Keratinocyte (primary cell): ENCODE data around the gene ZNF76. TPM values are rescaled to one million over a fixed set of nuclear protein-coding genes. Genes with fewer than 3 reads are reported as not detected.
A peak's percentile ranks its signal among the peaks of the same experiment; 100 is the strongest.

Experiments
- DNase-seq: peaks from one replicate; pipeline ENCODE4 v3.0.0-alpha.2; 2011; ENCODE audit warnings: low read depth, missing footprints, low spot score
- FAIRE-seq: peaks from 2 replicates; lab custom pipeline; 2011; peaks lifted over from hg19 to GRCh38; lab: Jason Lieb, UNC
- H2AFZ ChIP-seq: 2 replicates; pipeline ENCODE4 v1.6.0; 2012; ENCODE audit warnings: low read length, control low read depth, inconsistent platforms; ENCODE audit not compliant: control insufficient read depth
- H3K27ac ChIP-seq: 2 replicates; pipeline ENCODE4 v1.5.1; 2011; ENCODE audit warnings: low read length; ENCODE audit not compliant: control insufficient read depth, insufficient read depth
- H3K27me3 ChIP-seq: 3 replicates; pipeline ENCODE4 v1.6.0; 2011; ENCODE audit warnings: low read length; ENCODE audit not compliant: control insufficient read depth, insufficient read depth; ENCODE audit errors: extremely low read depth
- H3K36me3 ChIP-seq, 2 experiments: 2 replicates in 1 of 2; 3 replicates in 1 of 2; pipeline ENCODE4 v1.5.1; 2011; ENCODE audit warnings: low read length in 2 of 2, mild to moderate bottlenecking in 1 of 2; ENCODE audit not compliant: control insufficient read depth in 2 of 2, insufficient read depth in 2 of 2; ENCODE audit errors: extremely low read depth in 1 of 2
- H3K4me1 ChIP-seq: 3 replicates; pipeline ENCODE4 v1.5.1; 2011; ENCODE audit warnings: low read length; ENCODE audit not compliant: control insufficient read depth, insufficient read depth; ENCODE audit errors: extremely low read depth
- H3K4me2 ChIP-seq: 3 replicates; pipeline ENCODE4 v1.6.0; 2011; ENCODE audit warnings: low read depth, low read length; ENCODE audit not compliant: control insufficient read depth, insufficient read depth; ENCODE audit errors: extremely low read depth
- H3K4me3 ChIP-seq, 3 experiments: fragments of 200-600 bp in 1 of 3; sonication (generic) in 1 of 3; 2 replicates in 2 of 3; 3 replicates in 1 of 3; pipeline ENCODE4 v1.5.1; 2011 to 2016; ENCODE audit warnings: low read length in 3 of 3, mild to moderate bottlenecking in 3 of 3, control low read depth in 2 of 3, inconsistent platforms in 1 of 3, low read depth in 1 of 3, mixed read lengths in 1 of 3, mixed run types in 1 of 3, moderate library complexity in 1 of 3; ENCODE audit not compliant: control insufficient read depth in 2 of 3, insufficient read depth in 2 of 3; ENCODE audit errors: extremely low read depth in 1 of 3
- H3K79me2 ChIP-seq: 2 replicates; pipeline ENCODE4 v1.6.0; 2012; ENCODE audit warnings: low read length; ENCODE audit not compliant: control insufficient read depth, insufficient read depth
- H3K9ac ChIP-seq: 3 replicates; pipeline ENCODE4 v1.6.0; 2011; ENCODE audit warnings: low read length; ENCODE audit not compliant: control insufficient read depth, insufficient read depth; ENCODE audit errors: extremely low read depth
- H3K9me1 ChIP-seq: 3 replicates; pipeline ENCODE4 v1.6.0; 2011; ENCODE audit warnings: low read length; ENCODE audit not compliant: control insufficient read depth, insufficient read depth; ENCODE audit errors: extremely low read depth
- H3K9me3 ChIP-seq: 2 replicates; pipeline ENCODE4 v1.5.1; 2012; ENCODE audit warnings: low read depth, low read length; ENCODE audit not compliant: control insufficient read depth
- H4K20me1 ChIP-seq: 3 replicates; pipeline ENCODE4 v1.6.0; 2011; ENCODE audit warnings: low read length; ENCODE audit not compliant: control insufficient read depth, insufficient read depth; ENCODE audit errors: extremely low read depth
- EZH2 ChIP-seq: IDR thresholded peaks from one replicate; pipeline ENCODE4 v1.6.1; 2012; ENCODE audit warnings: inconsistent platforms, mild to moderate bottlenecking, low read length, moderate library complexity
- dilution Hi-C: fragments of 300-500 bp; cut with MboI; formaldehyde crosslinking; loops from one replicate; pipeline ENCODE4 v1.7.0; 2020; ENCODE audit warnings: low sequenced_read_pairs; ENCODE audit not compliant: extremely low pct_ligation_motif_present
- polyA plus RNA-seq, 5 experiments: library from polyadenylated mRNA; depleted of rRNA in 3 of 5; stranded (reverse) in 3 of 5; stranded (forward) in 1 of 5; unstranded in 1 of 5; fragments of >200 nt; gene quantifications; 1 replicate in 1 of 5; 2 replicates in 3 of 5; 3 replicates in 1 of 5; pipeline versions ENCODE4 v1.2.1 to v1.2.3, GENCODE V29; 2011 to 2012; ENCODE audit warnings: missing spikeins in 2 of 5, low read depth in 1 of 5, low replicate concordance in 1 of 5
- TF ChIP-seq, protein P1 (sequence below), 3 experiments: IDR thresholded peaks in 1 of 3; conservative IDR thresholded peaks in 1 of 3; optimal IDR thresholded peaks in 1 of 3; 2 replicates in 2 of 3; 3 replicates in 1 of 3; pipeline versions ENCODE3 to v1.5.1; 2011; ENCODE audit warnings: low read length in 3 of 3, mild to moderate bottlenecking in 3 of 3, moderate library complexity in 2 of 3, control low read depth in 1 of 3, inconsistent platforms in 1 of 3; ENCODE audit not compliant: insufficient read depth in 2 of 3; ENCODE audit errors: extremely low read depth in 1 of 3

The ZNF76 gene
- polyA plus RNA-seq, 1 donor (not counting 4 experiments of a cell fraction or from before 2014, with no cell fraction given), result 7.2 TPM

DNA sequence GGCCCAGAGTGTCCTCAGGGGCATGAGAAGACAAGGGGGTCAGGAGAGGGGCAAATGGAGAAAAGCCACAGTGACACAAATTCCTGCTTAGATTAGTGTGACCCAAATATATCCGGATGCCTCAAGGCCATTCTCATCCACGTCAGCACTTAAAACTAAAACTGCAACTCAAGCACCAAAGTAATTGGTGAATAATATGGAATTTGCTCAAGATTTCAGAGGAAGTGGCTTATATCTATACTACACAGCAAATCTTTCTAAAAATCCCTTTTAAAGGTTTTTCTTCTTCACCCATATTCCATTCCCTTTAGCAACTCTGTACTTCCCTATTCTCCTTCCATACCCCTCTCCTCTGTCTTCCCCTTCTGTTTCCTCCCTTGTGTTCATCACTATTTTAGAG is 53.3 kb downstream of the ZNF76 start:
- DNase-seq (no peak), FAIRE-seq (no peak)
- peaks cover under 1% of the 10 kb centered on the region for H3K4me1 ChIP-seq
- TF ChIP-seq EZH2, result no peak
- TF ChIP-seq, protein P1, sequence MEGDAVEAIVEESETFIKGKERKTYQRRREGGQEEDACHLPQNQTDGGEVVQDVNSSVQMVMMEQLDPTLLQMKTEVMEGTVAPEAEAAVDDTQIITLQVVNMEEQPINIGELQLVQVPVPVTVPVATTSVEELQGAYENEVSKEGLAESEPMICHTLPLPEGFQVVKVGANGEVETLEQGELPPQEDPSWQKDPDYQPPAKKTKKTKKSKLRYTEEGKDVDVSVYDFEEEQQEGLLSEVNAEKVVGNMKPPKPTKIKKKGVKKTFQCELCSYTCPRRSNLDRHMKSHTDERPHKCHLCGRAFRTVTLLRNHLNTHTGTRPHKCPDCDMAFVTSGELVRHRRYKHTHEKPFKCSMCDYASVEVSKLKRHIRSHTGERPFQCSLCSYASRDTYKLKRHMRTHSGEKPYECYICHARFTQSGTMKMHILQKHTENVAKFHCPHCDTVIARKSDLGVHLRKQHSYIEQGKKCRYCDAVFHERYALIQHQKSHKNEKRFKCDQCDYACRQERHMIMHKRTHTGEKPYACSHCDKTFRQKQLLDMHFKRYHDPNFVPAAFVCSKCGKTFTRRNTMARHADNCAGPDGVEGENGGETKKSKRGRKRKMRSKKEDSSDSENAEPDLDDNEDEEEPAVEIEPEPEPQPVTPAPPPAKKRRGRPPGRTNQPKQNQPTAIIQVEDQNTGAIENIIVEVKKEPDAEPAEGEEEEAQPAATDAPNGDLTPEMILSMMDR (optimal IDR thresholded peaks at IDR 0.05 in 1 of 3, IDR thresholded peaks at IDR 0.05 in 1 of 3, conservative IDR thresholded peaks at IDR 0.05 in 1 of 3; ENCODE audit: extremely low read depth in 1 of 3, insufficient read depth in 2 of 3, low read length in 3 of 3), result no peak
- no peak overlapping the region for H2AFZ ChIP-seq
- no peaks in the 10 kb centered on the region for H4K20me1 ChIP-seq
- H3K9me1 ChIP-seq, result no peaks in the 10 kb centered on the region
- dilution Hi-C loops, result no loop called here
- H3K27ac ChIP-seq, result no peak overlapping the region
- H3K4me2 ChIP-seq, result no peak overlapping the region
- no peaks in the 10 kb centered on the region for H3K27me3 ChIP-seq
- no peak overlapping the region for H3K4me3 ChIP-seq
- H3K9ac ChIP-seq, result no peak overlapping the region
- no peaks in the 10 kb centered on the region for H3K9me3 ChIP-seq
- no peaks in the 10 kb centered on the region for H3K79me2 ChIP-seq
- peaks cover 8 to 9% of the 10 kb centered on the region in 2 experiments for H3K36me3 ChIP-seq

DNA sequence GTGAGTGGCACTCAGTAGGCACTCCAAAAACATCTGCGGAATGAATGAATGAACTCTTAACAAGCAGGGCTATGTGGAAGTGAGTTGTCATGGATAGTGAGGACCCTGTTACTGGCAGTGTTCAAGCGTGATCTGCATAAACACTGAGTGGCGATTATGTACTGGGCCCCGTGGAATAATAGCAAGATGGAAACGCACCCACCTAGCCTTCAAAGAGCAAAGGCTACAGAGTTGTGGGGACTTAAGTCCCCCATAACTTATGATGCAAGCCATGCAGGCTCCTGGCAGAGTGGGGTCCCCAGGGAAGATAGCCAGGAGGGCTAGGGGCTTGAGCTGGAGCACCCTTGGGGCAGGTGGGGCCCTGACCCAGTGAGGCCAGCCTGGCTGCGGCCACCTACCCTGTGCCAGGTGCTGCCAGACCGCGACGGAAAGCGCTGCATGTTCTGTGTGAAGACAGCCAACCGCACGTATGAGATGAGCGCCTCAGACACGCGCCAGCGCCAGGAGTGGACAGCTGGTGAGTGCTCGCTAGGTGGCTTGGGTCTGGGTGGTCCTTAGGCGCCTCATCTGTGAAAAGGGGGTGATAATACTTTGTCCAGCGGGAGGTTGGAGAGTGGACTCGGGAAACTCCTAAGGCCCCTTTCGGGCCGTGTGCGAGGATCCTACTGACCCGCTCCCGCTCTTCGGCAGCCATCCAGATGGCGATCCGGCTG is 58.1 kb downstream of the ZNF76 start:
- Histone ChIP-seq H3K27me3 (no peaks in the 10 kb centered on the region), H4K20me1 (no peaks in the 10 kb centered on the region), H3K4me1 (peaks cover 10% of the 10 kb centered on the region), H3K79me2 (no peaks in the 10 kb centered on the region), H3K36me3 (peaks cover 22% of the 10 kb centered on the region in 2 experiments), H3K4me3 (peak overlapping the region in 2 of 3 experiments; percentile 14 to 69), H3K27ac (no peak overlapping the region), H3K4me2 (peak overlapping the region; percentile 78), H3K9me3 (no peaks in the 10 kb centered on the region), H3K9ac (no peak overlapping the region), H2AFZ (peak overlapping the region; percentile 58), H3K9me1 (no peaks in the 10 kb centered on the region)
- TF ChIP-seq, protein P1 (optimal IDR thresholded peaks at IDR 0.05 in 1 of 3, IDR thresholded peaks at IDR 0.05 in 1 of 3, conservative IDR thresholded peaks at IDR 0.05 in 1 of 3; ENCODE audit: extremely low read depth in 1 of 3, insufficient read depth in 2 of 3, low read length in 3 of 3), result no peak
- dilution Hi-C loops, result no loop called here
- DNase-seq, result no peak
- no peak for FAIRE-seq
